HL-60 (cell line): ENCODE results near the gene VPS13A.

Experiments
- DNase-seq, 2 experiments: peaks; one replicate each; pipeline ENCODE4 v3.0.0-alpha.2; 2010 to 2020; ENCODE audit warnings: low read depth in 1 of 2, low spot score in 1 of 2
- H3K27ac ChIP-seq: fragments of 250-450 bp; sonication (Bioruptor Pico); replicated peaks from 2 replicates; pipeline ENCODE4 v1.5.1; 2020; ENCODE audit warnings: mild to moderate bottlenecking, moderate library complexity
- H3K27me3 ChIP-seq: fragments of 250-450 bp; sonication (Bioruptor Pico); 2 replicates; pipeline ENCODE4 v1.5.1; 2021; ENCODE audit warnings: mild to moderate bottlenecking, moderate library complexity; ENCODE audit not compliant: insufficient read depth, poor library complexity, severe bottlenecking
- H3K4me3 ChIP-seq: replicated peaks from 2 replicates; pipeline ENCODE4 v1.5.1; 2011; ENCODE audit warnings: mild to moderate bottlenecking, control low read depth, low read length; ENCODE audit not compliant: insufficient read depth
- CTCF ChIP-seq: IDR thresholded peaks from one replicate; pipeline ENCODE4 v1.5.1; 2011; ENCODE audit warnings: low read length, control low read depth, inconsistent platforms; ENCODE audit not compliant: insufficient read depth
- GABPA ChIP-seq: IDR thresholded peaks from 2 replicates; pipeline ENCODE4 v1.6.1; 2012; ENCODE audit warnings: low read depth
- POLR2AphosphoS5 ChIP-seq: IDR thresholded peaks from 2 replicates; pipeline ENCODE4 v1.6.1; 2012; ENCODE audit warnings: low read depth
- REST ChIP-seq: IDR thresholded peaks from 2 replicates; pipeline ENCODE4 v1.6.1; 2012; ENCODE audit warnings: low read depth; ENCODE audit not compliant: insufficient replicate concordance
- SPI1 ChIP-seq: IDR thresholded peaks from 2 replicates; pipeline ENCODE4 v1.6.1; 2012; ENCODE audit warnings: low read depth, mild to moderate bottlenecking, borderline replicate concordance

VPS13A gene

GRCh38 chr9:77307166-77307565 is 129.8 kb downstream of the VPS13A start:
- no peak for TF ChIP-seq REST
- TF ChIP-seq POLR2AphosphoS5 = no peak
- no peak for TF ChIP-seq GABPA
- TF ChIP-seq CTCF = no peak
- no peak for TF ChIP-seq SPI1
- Histone ChIP-seq H3K27ac (no peak overlapping the region), H3K4me3 (no peak overlapping the region), H3K27me3 (no peaks in the 10 kb centered on the region)
- DNase-seq = no peak

GRCh38 chr9:77316058-77316457 is 138.7 kb downstream of the VPS13A start:
- no peak for TF ChIP-seq SPI1
- TF ChIP-seq CTCF = no peak
- TF ChIP-seq REST = no peak
- TF ChIP-seq POLR2AphosphoS5 = no peak
- TF ChIP-seq GABPA = no peak
- H3K27ac ChIP-seq = no peak overlapping the region
- no peaks in the 10 kb centered on the region for H3K27me3 ChIP-seq
- H3K4me3 ChIP-seq = no peak overlapping the region
- no peak for DNase-seq

GRCh38 chr9:77325058-77325457 is 147.7 kb downstream of the VPS13A start:
- Histone ChIP-seq H3K27me3 (no peaks in the 10 kb centered on the region), H3K4me3 (no peak overlapping the region), H3K27ac (no peak overlapping the region)
- DNase-seq = no peak
- TF ChIP-seq CTCF (no peak), POLR2AphosphoS5 (no peak), SPI1 (no peak), REST (no peak), GABPA (no peak)
